SW 1271 (cell line): ENCODE results near the gene PKD1.

Experiments used
- DNase-seq, 2 experiments: peaks; one replicate each; lab custom pipeline; 2025; lab: John Stamatoyannopoulos, UW

The PKD1 gene

DNA sequence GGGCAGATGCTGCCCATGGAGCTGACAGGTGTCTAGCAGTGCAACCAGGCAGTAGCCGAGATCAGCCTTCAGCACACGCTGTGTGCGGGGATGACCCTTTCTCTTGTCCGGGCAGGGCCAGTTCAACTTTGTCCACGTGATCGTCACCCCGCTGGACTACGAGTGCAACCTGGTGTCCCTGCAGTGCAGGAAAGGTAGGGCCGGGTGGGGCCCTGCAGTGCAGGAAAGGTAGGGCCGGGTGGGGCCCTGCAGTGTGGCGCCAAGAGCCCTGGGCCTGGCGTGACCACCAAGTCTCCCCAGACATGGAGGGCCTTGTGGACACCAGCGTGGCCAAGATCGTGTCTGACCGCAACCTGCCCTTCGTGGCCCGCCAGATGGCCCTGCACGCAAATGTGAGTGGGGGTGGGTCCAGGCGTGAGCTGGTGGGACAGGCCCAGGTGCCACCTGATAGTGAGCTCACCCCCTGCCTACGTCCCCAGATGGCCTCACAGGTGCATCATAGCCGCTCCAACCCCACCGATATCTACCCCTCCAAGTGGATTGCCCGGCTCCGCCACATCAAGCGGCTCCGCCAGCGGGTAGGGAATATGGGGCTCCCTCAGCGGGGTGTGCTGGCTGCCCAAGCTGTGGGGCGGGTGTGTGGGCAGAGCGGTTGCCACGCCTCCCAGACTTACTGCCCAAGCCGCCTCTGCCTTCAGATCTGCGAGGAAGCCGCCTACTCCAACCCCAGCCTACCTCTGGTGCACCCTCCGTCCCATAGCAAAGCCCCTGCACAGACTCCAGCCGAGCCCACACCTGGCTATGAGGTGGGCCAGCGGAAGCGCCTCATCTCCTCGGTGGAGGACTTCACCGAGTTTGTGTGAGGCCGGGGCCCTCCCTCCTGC lies 47.7 kb downstream of the PKD1 start:
- DNase-seq = no peak

- no peak for DNase-seq
Measured at GRCh38 chr16:2086812-2087747, 48.6 kb downstream of the PKD1 start.

DNA sequence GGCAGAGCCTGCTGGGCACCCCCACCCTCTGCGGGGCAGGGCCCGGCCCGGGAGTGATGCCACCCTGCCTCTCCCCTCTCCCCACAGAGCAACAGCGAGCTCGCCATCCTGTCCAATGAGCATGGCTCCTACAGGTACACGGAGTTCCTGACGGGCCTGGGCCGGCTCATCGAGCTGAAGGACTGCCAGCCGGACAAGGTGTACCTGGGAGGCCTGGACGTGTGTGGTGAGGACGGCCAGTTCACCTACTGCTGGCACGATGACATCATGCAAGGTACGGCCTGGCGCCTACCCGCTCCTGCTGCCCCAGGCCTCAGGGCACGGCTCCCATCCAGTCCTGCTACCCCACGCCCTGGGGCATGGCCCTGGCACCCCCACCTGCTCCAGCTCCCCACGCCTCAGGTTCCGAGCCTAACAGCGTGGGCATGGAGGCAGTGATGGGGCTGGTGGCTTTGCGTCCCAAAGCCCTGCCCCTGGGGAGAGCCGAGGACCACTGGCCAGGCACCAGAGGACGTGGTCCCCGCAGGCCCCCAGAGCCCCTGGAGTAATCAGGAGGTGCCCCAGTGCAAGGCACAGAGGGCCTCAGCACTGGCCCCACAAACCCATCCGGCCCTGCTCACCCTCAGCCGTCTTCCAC lies 49.5 kb downstream of the PKD1 start:
- DNase-seq = no peak

DNA sequence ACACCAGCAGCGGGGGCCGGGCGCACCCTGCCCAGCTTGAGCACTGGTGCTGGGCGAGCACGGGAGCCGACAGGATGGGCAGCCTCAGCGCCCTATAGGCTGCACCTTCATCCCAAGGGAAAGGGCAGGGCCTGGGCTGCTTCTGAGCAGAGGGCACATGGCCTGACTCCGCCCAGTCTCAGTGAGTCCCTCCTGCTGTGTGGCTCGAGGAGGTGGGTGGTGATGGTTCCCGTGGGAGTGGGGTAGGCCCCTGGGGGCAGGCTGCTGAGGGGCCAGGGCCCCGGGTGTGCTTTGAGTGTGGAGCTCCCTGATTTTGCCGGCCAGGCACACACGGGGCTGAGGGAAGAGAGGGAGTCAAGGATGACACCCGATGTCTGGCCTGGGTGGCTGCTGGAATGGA lies 50.0 kb downstream of the PKD1 start:
- no peak for DNase-seq

DNA sequence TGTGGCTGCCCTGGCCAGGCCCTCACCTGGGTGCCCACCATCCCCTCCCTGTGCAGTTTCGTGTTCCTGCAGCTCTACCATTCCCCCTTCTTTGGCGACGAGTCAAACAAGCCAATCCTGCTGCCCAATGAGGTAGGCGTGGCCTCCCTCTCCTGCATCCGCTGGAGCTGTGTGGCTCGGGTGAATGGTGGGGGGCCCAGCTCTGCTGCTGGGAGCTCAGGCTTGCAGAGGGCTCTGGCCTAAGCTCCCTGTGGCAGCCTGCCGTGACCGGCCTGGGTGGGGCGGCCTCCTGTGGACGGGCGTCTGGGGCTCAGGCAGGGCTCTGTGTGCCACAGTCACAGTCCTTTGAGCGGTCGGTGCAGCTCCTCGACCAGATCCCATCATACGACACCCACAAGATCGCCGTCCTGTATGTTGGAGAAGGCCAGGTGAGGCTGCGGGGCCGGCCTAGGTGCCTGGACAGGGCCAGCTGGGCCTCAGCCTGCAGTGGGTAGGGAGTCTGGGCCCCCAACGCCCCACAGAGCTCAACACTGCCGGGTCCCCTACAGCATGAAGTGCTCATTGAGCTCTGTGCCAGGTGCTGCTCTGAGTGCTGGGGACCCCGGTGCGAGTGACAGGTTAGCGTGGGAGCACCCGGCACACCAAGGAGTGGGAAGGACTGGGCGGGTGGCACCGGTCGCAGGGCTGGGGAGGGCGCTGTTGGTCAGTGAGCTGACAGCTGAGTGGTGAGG lies 50.6 kb downstream of the PKD1 start:
- DNase-seq = no peak

- no peak for DNase-seq
Measured at GRCh38 chr16:2083876-2084780, 51.6 kb downstream of the PKD1 start.

DNA sequence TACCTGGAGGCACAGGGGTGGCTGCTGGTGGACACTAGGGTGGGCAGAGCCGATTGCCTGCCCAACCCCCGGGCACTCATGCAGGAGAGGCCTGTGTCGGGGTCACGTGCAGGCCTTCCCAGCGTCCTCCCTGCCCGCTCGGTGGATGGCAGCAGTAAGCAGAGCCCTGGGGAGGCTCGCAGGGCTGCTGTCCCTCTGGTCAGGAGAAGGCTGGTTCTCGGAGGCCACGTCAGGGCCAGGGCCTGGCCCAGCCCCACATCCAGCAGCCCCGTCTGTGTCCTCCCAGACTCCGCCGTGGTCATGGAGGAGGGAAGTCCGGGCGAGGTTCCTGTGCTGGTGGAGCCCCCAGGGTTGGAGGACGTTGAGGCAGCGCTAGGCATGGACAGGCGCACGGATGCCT lies 52.3 kb downstream of the PKD1 start:
- DNase-seq = no peak

DNA sequence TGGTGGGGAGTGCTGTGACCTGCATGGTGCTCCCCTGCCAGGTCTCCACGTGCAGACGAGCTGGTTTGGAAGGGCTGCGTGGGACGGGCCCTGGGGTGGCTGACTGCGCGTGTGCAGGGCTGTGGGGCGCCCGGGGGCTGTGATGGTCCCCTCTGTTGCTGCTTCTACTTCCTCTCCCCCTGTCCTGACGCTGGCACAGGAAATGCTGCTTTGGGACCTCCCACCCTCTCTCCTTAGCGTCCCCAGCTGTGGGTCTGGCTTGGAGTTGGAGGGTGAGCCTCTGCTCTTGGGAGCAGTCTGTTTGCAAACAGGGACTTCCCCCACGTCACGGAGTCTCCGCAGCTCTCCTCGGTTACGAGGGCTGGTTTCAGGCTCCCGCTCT lies 52.7 kb downstream of the PKD1 start:
- DNase-seq = no peak

DNA sequence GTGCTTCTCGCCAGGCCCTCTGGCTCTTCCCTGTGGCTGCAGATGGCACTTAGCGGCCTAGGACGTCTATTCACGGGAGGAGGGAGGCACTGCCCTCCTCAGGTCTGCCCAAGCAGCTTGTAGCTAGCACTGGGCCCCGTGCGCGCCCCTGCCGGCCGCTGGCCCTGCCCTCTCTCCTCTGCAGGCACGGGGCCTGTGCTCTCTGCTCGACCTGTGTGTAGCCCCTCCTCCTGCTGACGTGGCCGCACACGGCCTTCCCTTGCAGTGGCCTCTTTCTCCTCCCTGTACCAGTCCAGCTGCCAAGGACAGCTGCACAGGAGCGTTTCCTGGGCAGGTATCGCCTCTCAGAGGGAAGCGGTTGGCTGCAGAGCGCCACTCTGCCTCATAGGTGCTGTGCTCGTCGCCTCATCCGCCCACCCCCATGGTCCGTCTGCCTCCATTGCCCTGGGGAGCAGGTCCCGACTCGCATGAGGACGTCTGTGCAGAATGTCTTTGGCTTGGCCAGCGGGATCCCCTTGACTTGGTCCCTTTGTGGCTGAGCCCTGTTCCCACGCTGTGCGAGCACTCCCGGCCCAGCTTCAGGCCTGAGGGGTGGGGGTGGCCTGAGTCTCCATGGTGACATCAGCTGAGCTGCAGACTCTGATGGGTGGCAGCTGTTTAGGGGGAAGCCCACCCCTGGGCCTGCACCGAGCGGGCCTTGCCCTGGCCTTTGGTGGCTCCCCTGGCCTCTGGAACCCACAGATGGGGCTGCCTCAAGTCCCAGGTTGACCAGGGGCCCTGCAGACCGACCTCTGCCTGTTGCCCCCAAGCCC lies 53.3 kb downstream of the PKD1 start:
- no peak for DNase-seq

GRCh38 chr16:2081201-2082084 lies 54.3 kb downstream of the PKD1 start:
- no peak for DNase-seq

- DNase-seq = no peak
Measured at GRCh38 chr16:2079991-2080390, 55.7 kb downstream of the PKD1 start.

DNA sequence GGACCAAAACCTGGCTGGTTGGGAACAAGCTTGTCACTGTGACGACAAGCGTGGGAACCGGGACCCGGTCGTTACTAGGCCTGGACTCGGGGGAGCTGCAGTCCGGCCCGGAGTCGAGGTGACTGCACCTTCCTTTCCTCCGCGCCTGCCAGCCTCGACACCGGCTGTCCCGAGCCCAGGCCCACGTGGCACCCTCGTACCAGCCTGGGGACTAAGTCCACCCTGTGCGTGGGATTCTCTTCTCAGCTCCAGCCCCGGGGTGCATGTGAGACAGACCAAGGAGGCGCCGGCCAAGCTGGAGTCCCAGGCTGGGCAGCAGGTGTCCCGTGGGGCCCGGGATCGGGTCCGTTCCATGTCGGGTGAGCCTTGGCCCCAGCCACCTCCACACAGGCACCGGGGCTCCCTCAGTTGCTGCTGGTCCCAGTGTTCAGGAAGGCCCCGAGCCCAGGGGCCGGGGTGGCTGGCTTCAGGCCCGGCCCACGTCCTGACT lies 56.3 kb downstream of the PKD1 start:
- no peak for DNase-seq

GRCh38 chr16:2078691-2079090 lies 57.0 kb downstream of the PKD1 start:
- no peak for DNase-seq

- no peak for DNase-seq
Measured at GRCh38 chr16:2078096-2078495, 57.6 kb downstream of the PKD1 start.

DNA sequence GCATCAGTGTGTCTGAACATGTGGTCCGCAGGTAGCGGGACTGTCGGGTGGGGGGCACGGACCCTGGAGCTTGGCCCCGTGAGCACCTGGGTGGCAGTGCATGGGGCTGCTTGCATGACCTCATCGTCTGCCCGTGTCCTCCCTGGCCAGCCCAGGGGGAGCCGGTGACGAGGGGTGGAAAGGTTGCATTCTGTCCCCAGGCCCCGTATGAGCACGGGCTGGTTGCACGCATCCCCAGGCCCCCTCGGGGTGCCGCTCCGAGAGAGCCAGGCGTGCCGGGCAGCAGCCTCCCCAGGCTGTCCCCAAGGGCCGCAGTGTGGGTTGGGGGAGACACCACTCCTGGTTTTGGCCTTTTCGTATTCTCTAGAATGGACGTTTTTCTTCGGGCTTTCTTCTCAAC lies 58.0 kb downstream of the PKD1 start:
- DNase-seq = no peak

- DNase-seq = no peak
Measured at GRCh38 chr16:2077016-2077415, 58.7 kb downstream of the PKD1 start.

DNA sequence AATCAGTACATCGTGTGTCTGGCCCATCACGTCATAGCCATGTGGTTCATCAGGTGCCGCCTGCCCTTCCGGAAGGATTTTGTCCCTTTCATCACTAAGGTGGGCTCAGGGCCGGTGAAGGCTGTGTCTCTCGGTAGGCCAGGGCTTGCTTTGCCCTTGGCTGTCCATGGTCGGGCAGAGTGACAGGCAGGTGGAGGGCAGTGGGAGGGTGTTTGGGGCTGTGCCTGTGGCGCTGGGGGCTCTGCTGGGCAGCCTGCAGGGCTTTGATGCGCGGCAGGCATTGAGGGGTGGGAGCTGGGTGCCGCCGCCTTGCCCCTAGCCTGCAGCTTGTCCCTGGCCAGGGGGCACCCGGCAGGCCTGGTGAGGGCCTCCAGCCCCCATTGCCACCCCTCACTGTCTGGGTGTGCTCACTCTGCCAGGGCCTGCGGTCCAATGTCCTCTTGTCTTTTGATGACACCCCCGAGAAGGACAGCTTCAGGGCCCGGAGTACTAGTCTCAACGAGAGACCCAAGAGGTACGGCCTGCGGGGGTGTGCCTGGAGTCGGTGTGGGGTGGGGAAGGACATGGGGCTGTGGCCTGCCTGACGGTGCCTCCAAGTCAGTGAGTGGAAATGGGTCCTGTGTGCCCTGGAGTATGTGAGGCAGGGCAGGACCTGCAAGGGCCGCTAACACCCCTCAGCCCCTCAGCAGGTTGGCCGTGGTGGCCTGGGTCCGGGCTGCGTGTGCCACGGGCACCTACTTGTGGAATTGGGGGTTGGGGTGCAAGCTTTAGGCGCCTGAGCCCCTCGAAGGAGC lies 59.4 kb downstream of the PKD1 start:
- no peak for DNase-seq

DNA sequence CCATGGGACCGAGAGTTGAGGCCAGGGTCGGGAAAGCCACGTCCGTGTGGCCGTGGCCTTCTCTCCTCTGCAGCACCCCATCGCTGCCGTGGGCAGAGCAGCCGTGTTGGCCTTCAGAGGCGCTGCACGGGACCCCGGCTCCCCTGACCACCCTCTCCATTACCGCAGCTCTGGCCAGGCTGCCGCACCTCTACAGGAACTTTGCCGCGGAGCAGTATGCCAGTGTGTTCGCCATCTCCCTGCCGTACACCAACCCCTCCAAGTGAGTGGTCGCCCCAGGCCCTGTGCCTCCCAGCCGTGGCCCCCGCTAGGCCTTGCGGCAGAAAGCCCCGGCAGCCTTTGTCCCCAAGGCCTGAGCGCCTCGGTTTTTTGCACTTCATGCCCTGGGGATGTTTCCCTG lies 60.1 kb downstream of the PKD1 start:
- no peak for DNase-seq
